ENCODE data around the gene SPTB. TPM values are rescaled to one million over a fixed set of nuclear protein-coding genes. Genes with fewer than 3 reads are reported as not detected.

Gene SPTB
- total RNA-seq, 1 donor from 2014 or later, result not detected

DNA sequence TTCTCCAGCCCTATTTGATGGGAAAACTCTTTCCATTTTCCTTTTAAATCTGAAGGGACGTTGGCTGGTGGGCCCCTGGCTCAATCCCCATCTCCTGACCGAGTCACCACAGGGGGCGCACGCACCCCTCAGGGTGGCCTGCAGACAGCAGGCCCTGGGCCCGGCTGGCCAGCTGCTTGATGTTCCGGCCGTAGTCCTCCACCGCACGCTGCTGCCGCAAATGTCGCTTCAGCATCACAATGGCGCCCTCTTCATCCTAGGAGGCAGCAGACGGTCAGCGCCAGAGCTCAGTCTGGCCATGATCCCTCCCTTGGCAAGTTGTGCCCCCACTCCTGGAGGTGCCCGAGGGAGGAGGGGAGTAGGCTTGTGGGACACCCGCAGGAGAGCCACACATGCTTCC, 105.4 kb downstream of the SPTB start:
- intact Hi-C loops (cut with micrococcal nuclease), result no loop called here
- Mint-ChIP-seq H3K4me3 (no peak overlapping the region), H3K9me3 (no peaks in the 10 kb centered on the region), H3K4me1 (peaks cover 6% of the 10 kb centered on the region), H3K36me3 (ENCODE audit: low read depth) (no peaks in the 10 kb centered on the region), H3K27me3 (peaks cover 8% of the 10 kb centered on the region), H3K27ac (no peak overlapping the region)
- no peak for DNase-seq

DNA sequence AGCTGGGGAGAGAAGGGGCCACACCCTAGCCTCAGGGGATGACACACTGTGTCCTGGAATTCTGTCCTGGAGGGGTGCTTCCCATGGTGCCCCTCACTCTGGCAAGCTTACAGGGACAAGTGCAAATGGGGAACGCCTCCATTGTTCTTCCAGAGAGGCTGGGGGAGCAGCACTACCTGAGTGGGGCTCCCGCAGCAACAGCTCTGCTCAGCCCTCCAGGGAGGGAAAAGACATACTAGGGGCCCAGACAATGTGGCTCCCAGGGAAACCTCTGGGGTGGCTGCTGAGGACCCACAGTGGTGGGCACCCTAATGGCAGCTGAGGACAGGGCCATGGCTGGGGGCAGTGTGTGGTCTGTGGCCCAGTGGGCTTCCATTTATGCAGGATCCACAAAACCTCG, 106.1 kb downstream of the SPTB start:
- no peak overlapping the region for H3K27ac Mint-ChIP-seq
- H3K36me3 Mint-ChIP-seq (ENCODE audit: low read depth), result no peaks in the 10 kb centered on the region
- DNase-seq, result no peak
- intact Hi-C loops (cut with micrococcal nuclease), result no loop called here
- H3K4me1 Mint-ChIP-seq, result peaks cover 6% of the 10 kb centered on the region
- H3K9me3 Mint-ChIP-seq, result no peaks in the 10 kb centered on the region
- H3K27me3 Mint-ChIP-seq, result peaks cover 8% of the 10 kb centered on the region
- H3K4me3 Mint-ChIP-seq, result no peak overlapping the region

DNA sequence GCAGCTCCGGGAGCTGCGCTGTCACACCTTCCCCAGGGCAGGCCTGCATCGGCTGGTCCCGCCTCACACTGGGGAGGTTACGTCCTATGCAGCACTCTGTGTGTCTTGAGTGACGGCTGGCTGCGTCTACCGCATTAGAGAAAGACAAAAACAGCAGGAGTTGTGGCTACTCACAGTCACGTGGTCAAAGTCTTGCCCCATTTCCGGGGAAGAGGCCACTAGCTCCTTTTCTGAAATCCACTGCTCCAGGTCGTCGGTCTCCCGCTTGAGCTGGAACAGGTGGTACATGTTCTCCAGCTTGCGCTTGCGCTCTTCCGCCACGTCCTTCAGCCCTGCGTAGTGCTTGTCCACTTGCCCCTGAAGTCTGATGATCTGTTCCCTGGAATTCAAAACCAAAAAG, 106.7 kb downstream of the SPTB start:
- Mint-ChIP-seq H3K36me3 (ENCODE audit: low read depth) (no peaks in the 10 kb centered on the region), H3K27me3 (peaks cover 8% of the 10 kb centered on the region), H3K9me3 (no peaks in the 10 kb centered on the region), H3K4me1 (peaks cover 6% of the 10 kb centered on the region), H3K4me3 (no peak overlapping the region), H3K27ac (no peak overlapping the region)
- DNase-seq, result no peak
- intact Hi-C loops (cut with micrococcal nuclease), result no loop called here

DNA sequence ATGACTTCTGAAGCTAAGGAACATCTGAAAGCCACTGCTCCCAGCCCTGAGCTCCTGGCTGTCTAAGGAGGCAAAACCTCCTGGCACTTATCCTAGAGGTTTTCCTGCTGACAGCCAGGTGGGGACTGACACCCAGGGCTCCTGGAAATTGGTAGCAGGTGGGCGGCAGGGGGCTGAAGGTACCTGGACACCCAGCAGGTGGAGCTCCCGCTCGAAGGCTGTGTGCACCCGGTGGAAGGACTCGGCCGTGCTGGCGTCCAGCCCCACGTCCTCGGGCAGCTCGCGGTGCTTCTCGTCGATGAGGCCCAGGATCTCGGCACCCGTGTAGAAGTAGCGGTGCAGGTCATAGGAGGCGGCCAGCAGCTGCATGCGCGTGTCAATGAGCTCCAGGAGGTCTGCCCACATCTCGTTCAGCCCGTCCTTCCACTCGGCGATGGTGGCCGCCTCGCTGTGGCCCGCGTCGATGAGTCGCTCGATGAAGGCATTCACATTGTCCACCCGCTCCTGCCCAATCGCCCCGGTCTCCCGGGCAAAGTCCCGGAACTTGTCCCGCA, 107.2 kb downstream of the SPTB start:
- no peak for DNase-seq
- Mint-ChIP-seq H3K27ac (no peak overlapping the region), H3K4me1 (peaks cover 6% of the 10 kb centered on the region), H3K4me3 (no peak overlapping the region), H3K36me3 (ENCODE audit: low read depth) (no peaks in the 10 kb centered on the region), H3K9me3 (no peaks in the 10 kb centered on the region), H3K27me3 (peaks cover 8% of the 10 kb centered on the region)
- intact Hi-C loops (cut with micrococcal nuclease), result no loop called here

DNA sequence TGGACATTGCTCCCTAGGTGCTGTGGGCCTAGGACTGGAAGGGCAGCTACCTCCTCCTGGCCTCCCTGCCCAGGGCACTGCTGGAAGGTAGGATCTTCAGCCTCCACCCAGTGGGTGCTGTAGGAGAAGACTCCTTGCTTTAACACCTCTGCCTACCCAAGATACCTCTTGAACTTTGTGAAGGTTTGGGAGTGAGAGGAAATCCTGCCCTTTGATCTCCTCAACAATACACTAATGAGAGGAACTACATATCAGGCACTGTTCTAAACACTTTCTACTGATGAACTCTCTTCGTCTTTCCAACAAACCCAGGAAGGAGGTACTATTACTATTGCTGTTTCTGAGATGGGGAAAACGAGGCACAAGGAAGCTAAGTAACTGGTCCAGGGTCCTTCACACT, 108.5 kb downstream of the SPTB start:
- peaks cover 4% of the 10 kb centered on the region for H3K27me3 Mint-ChIP-seq
- no peak for DNase-seq
- no peak overlapping the region for H3K27ac Mint-ChIP-seq
- intact Hi-C loops (cut with micrococcal nuclease), result no loop called here
- no peaks in the 10 kb centered on the region for H3K9me3 Mint-ChIP-seq
- H3K36me3 Mint-ChIP-seq (ENCODE audit: low read depth), result no peaks in the 10 kb centered on the region
- peaks cover 6% of the 10 kb centered on the region for H3K4me1 Mint-ChIP-seq
- H3K4me3 Mint-ChIP-seq, result no peak overlapping the region

DNA sequence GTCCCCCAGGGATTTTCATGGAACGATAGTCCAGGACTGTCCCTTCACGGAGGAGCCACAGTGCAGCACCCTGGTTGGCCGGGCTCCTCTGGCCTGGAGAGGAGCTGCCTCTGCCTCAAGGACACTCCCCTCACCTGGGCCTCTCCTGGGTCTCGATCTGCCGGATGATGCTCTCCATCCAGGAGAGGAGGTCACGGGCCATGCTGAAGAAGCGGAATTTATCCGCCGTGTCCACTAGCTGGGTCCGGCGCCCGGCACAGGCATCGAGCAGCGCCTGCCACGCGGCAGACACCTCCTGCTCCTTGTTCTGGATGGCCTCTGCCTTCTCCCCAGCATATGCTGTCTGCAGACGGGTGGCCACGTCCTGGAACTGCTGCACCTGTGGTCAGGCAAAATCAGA, 109.0 kb downstream of the SPTB start:
- Mint-ChIP-seq H3K36me3 (ENCODE audit: low read depth) (no peaks in the 10 kb centered on the region), H3K27me3 (no peaks in the 10 kb centered on the region), H3K4me3 (no peak overlapping the region), H3K4me1 (peaks cover 10% of the 10 kb centered on the region), H3K27ac (no peak overlapping the region), H3K9me3 (no peaks in the 10 kb centered on the region)
- no peak for DNase-seq
- intact Hi-C loops (cut with micrococcal nuclease), result no loop called here

DNA sequence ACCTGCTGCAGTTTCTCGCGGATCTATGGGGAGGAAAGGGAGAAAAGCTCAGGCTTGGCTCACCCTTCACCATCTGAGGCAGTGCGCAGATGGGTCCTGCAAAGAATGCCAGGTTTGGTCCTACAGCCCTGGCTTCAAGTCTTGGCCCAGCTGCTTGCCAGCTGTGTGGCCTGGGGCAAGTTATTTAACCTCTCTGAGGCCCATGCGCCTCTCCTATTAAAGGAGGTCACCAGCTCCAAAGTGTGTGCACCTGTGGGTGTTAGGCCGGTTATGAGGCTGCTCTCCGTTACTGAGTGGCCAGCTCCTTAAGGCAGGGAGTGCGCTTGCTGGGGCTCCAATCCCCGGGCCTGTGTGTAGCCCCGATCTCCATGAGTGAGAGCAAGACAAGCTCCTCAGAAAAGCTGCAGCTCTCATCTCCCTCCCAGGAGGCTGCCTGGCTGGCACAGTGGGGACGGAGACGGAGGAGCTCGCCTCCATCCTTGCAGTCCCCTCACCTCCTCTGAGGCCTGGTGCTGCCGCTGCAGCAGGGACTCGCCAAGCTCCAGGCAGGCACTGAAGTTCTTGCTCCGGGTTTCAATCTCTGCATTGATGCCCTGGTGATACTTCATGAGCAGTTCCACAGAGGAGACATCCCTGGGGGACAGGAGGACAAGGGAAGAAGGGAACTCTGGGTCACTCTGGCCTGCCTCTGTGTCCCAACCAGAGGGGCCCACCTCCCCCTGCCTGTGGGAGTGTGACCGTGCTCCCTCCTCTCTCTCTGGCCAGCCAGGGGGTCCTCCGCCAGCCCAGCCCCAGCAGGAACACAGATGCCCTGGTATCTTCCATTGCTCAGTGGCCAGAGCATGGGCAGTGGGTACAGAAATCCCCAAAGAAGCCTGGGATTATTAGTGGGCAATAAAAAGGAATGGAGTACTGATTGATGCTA, 110.3 kb downstream of the SPTB start:
- H3K4me3 Mint-ChIP-seq, result no peak overlapping the region
- no peaks in the 10 kb centered on the region for H3K9me3 Mint-ChIP-seq
- H3K27me3 Mint-ChIP-seq, result no peaks in the 10 kb centered on the region
- no peak for DNase-seq
- intact Hi-C loops (cut with micrococcal nuclease), result loop anchor here (10.0 kb wide), 1 partner anchor 425 kb away; no protein-coding TSS in a partner anchor
- no peaks in the 10 kb centered on the region for H3K36me3 Mint-ChIP-seq (ENCODE audit: low read depth)
- H3K27ac Mint-ChIP-seq, result no peak overlapping the region
- H3K4me1 Mint-ChIP-seq, result peaks cover 16% of the 10 kb centered on the region

DNA sequence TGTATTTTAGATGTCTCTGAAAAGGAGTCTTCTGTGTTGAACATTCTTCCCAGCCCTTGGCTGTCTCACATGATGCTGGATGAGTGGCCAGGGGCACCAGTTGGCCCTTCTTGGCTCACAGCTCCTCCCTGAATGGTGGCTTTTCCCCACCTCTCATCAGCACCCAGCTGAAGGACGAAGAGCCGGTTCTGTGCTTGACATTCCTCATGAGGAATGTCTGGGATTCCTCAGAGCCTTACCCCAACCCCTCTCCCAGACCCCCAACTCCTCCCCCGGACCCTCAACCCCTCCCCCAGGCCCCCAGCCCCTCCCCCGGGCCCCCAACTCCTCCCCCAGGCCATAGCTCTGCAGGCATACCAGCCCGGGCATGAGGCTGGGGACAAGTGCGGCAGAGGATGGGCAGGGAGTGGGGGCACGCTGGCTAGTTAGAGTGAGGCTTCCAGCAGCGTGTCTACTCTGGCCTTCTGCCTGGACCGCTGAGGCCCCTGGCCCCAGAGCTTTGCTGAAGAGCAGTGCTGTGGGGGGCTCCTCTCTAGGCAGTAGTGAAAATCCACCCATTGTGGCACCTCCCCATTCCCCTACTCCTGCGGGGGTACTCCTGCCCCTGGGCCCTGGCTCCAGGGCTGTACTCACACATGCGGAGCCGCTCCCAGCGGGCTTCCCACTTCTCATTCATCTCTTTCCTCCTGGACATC, 111.2 kb downstream of the SPTB start:
- Mint-ChIP-seq H3K9me3 (no peaks in the 10 kb centered on the region), H3K36me3 (ENCODE audit: low read depth) (no peaks in the 10 kb centered on the region), H3K27me3 (no peaks in the 10 kb centered on the region), H3K4me3 (no peak overlapping the region), H3K27ac (no peak overlapping the region), H3K4me1 (peaks cover 23% of the 10 kb centered on the region)
- DNase-seq, result no peak
- intact Hi-C loops (cut with micrococcal nuclease), result loop anchor here (10.0 kb wide), 1 partner anchor 424 kb away; no protein-coding TSS in a partner anchor

DNA sequence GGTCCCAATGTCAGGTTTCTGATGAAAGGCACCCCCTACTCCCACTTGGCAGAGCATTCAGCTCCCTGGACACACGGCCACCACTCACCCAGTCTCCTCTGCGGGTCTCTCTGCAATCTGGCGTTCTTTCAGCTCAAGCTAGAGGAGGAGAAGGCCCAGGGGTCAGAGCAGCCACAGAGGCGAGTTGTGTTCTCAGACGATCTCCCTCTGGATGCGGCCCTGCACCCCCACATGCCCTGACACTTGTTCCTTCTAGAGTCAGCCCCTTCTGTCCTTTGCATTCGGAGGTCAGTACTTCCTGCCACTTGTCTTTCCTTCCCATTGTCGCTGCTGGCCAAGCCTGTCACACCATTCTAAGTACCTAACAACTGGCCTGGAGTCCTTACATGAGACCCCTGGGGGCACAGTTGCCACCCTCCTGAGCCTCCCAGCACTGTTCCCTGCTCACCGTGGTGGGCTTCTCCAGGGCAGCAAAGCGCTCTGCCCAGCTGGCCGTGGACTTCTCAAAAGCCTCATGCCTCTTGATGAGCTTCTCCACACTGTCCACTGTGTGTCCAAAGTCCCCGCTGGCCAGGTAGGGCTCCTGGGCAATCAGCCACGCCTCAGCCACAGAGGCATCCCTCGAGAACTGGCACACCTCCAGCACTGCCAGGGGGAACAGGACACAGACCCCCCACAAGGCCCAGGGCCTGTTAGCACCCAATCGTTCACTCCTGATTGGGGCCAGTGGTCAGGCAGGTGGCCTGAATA, 112.3 kb downstream of the SPTB start:
- H3K36me3 Mint-ChIP-seq (ENCODE audit: low read depth), result no peaks in the 10 kb centered on the region
- no peak for DNase-seq
- intact Hi-C loops (cut with micrococcal nuclease), result loop anchor here (10.0 kb wide), 1 partner anchor 423 kb away; no protein-coding TSS in a partner anchor
- H3K9me3 Mint-ChIP-seq, result no peaks in the 10 kb centered on the region
- no peak overlapping the region for H3K4me3 Mint-ChIP-seq
- peaks cover 27% of the 10 kb centered on the region for H3K4me1 Mint-ChIP-seq
- no peaks in the 10 kb centered on the region for H3K27me3 Mint-ChIP-seq
- no peak overlapping the region for H3K27ac Mint-ChIP-seq

DNA sequence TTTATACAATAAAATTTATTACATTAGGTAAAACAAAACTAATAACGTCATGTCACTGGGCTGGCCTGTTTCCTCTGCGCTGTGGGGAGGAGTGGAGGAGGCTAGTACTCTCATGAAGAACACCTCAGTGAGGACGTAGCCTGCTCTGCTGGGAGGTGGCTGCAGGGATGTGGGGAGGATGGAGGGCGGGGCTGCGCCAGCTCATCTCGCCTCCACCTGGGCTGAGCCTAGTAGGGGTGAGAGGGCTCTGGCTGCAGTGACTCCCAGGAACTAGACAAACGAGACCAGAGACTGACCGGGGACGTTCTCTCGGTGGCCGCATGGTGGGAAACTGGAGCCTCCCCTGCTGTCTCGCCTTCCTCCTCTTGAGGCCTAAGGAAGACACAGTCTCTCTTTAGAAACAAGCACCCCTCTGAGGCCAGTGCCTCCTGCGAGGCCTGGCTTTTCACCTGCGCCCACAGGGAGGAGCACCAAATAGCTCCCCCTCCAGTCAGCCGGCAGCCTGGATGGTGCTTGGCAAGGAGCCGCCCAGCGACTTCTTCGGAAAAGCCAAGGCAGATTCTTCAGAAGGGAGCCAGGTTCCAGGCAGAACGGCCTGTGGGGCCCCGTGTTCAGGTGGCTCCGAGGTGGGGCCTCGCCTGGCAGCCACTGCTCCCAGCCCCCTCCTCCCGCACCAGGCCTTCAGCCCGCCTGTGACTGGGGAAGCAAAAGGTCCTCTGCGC, 113.1 kb downstream of the SPTB start:
- Mint-ChIP-seq H3K27me3 (peaks cover 5% of the 10 kb centered on the region), H3K9me3 (no peaks in the 10 kb centered on the region), H3K27ac (peak overlapping the region; percentile 41), H3K36me3 (ENCODE audit: low read depth) (no peaks in the 10 kb centered on the region), H3K4me1 (peaks cover 34% of the 10 kb centered on the region), H3K4me3 (no peak overlapping the region)
- no peak for DNase-seq
- intact Hi-C loops (cut with micrococcal nuclease), result loop anchor here (10.0 kb wide), 1 partner anchor 422 kb away; no protein-coding TSS in a partner anchor

DNA sequence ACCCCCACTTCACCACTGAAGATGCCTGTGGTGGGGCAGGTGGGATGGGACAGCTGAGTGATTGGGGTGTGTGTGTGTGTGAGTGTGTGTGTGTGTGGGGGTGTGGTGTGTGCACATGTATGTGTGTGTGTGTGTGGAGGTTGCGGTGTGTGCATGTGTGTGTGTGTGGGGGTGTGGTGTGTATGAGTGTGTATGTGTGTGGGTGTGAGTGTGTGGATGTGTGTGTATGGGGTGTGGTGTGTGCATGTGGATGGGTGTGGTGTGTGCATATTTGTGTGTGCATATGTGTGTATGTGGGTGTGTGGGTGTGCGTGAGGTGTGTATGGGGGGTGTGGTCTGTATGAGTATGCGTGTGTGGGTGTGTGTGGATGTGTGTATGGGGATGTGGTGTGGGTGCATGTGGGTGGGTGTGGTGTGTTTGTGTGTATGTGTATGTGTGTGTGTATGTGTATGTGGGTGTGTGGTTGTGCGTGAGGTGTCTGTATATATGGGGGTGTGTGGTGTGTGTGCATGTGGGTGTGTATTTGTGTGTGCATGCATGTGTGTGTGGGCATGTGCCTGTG, 113.9 kb downstream of the SPTB start:
- intact Hi-C loops (cut with micrococcal nuclease), result loop anchor here (10.0 kb wide), 1 partner anchor 421 kb away; no protein-coding TSS in a partner anchor
- Mint-ChIP-seq H3K27me3 (peaks cover 11% of the 10 kb centered on the region), H3K4me1 (peaks cover 33% of the 10 kb centered on the region), H3K27ac (peak overlapping the region; percentile 13), H3K4me3 (no peak overlapping the region), H3K9me3 (no peaks in the 10 kb centered on the region), H3K36me3 (ENCODE audit: low read depth) (no peaks in the 10 kb centered on the region)
- DNase-seq, result no peak

DNA sequence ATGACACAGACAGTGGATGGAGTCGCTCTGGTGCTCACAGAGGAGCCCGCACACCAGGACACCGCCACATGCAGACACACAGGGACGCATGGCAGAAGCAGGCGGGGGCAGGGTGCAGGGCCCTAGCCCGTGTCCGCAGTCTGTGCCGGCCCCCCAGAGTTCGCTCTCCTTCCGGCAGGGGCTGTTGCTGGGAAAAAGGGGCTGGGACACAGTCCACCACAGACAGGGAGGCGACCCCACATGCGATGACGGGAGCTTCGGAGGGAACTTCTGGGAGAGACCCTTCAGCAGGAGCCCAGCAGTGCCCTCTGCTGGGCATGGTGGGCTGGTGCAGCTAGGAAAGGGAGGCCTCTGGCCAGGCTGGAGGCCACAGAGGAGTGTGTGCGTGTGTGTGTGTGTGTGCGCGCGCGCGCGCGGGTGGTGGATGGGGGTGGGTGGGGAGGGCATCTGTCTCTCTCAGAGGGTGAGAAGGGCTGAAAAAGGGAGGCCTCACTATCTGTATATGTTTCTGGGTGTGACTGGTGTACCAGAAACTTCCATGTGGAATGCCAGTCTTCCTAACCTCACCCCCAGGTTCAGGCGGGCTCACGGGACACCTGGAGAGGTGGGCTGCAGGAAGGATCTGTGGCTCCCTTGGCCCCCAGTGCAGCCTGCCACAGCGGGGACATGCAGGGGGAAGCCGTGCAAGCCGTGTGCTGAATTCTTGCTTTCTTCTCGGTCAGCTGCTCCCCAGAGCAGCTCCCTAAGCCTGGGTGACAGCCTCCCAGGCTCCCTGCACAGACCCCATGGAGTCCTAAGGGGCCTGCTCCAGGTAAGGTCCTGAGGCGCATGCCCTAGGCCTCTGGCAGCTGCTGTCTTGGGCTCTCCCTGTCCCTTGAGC, 114.8 kb downstream of the SPTB start:
- intact Hi-C loops (cut with micrococcal nuclease), result loop anchor here (1.0 to 10.0 kb wide), 4 partner anchors 94 to 420 kb away; partner anchors contain the start of gene FNTB
- Mint-ChIP-seq H3K27ac (no peak overlapping the region), H3K36me3 (ENCODE audit: low read depth) (no peaks in the 10 kb centered on the region), H3K27me3 (peaks cover 17% of the 10 kb centered on the region), H3K9me3 (no peaks in the 10 kb centered on the region), H3K4me1 (peaks cover 38% of the 10 kb centered on the region), H3K4me3 (peak overlapping the region; percentile 37)
- peak; percentile 92 for DNase-seq
